EH (cell line): Measurements from ENCODE around the gene ABHD1.
A peak's percentile ranks its signal among the peaks of the same experiment; 100 is the strongest.
"Not testable (repeated sequence)": the region's sequence is repeated elsewhere in the genome, so short reads cannot be mapped to it uniquely, and the experiment has no call there.

ENCODE experiments used
- DNase-seq: peaks from one replicate; pipeline ENCODE4 v3.0.0-alpha.2; 2015; ENCODE audit warnings: low read depth

ABHD1 gene

GRCh38 chr2:27164960-27165763 is 41.5 kb downstream of the ABHD1 start:
- DNase-seq, result no peak

GRCh38 chr2:27170581-27171337 is 47.1 kb downstream of the ABHD1 start:
- DNase-seq, result no peak

GRCh38 chr2:27171351-27171848 is 47.8 kb downstream of the ABHD1 start:
- DNase-seq, result no peak

- peak; percentile 29 for DNase-seq
These were observed 51.0 kb downstream of the ABHD1 start for GRCh38 chr2:27174638-27175037.

- peak; percentile 49 for DNase-seq
These were observed 51.7 kb downstream of the ABHD1 start for GRCh38 chr2:27175330-27175729.

GRCh38 chr2:27175781-27176180 is 52.2 kb downstream of the ABHD1 start:
- DNase-seq, result not testable (repeated sequence)

GRCh38 chr2:27177441-27178351 is 54.1 kb downstream of the ABHD1 start:
- no peak for DNase-seq

GRCh38 chr2:27178469-27178868 is 54.9 kb downstream of the ABHD1 start:
- DNase-seq, result no peak

- DNase-seq, result no peak
These were observed 55.9 kb downstream of the ABHD1 start for GRCh38 chr2:27179344-27180000.
